Measurements from ENCODE around the gene GRIA1.

Gene GRIA1

GRCh38 chr5:153618307-153618706 lies 127.8 kb downstream of the GRIA1 start:
- ChIA-PET POLR2A (no interaction called here), CTCF (no interaction called here)
- no peak for TF ChIP-seq HDGF (IDR thresholded peaks at IDR 0.05; ENCODE audit: borderline replicate concordance)
- DNase-seq (ENCODE audit: extremely low spot score): no peak

- CTCF ChIA-PET: no interaction called here
- TF ChIP-seq SUZ12 (IDR thresholded peaks at IDR 0.05): no peak
- no peak for TF ChIP-seq SP1 (IDR thresholded peaks at IDR 0.05)
- no peak for TF ChIP-seq NFRKB (IDR thresholded peaks at IDR 0.05)
- no peak for TF ChIP-seq FOXK2 (IDR thresholded peaks at IDR 0.05)
- TF ChIP-seq BHLHE40 (IDR thresholded peaks at IDR 0.05; ENCODE audit: borderline replicate concordance): no peak
- TF ChIP-seq FOXA1 (IDR thresholded peaks at IDR 0.05): no peak
- TF ChIP-seq FOXM1 (IDR thresholded peaks at IDR 0.05; ENCODE audit: borderline replicate concordance): no peak
- no peak for TF ChIP-seq ELF4 (IDR thresholded peaks at IDR 0.05)
- TF ChIP-seq ZNF384 (IDR thresholded peaks at IDR 0.05): no peak
- no peak for TF ChIP-seq HDGF (IDR thresholded peaks at IDR 0.05; ENCODE audit: borderline replicate concordance)
- no peak for TF ChIP-seq L3MBTL2 (conservative IDR thresholded peaks at IDR 0.05)
- TF ChIP-seq CTBP1 (IDR thresholded peaks at IDR 0.05; ENCODE audit: borderline replicate concordance): no peak
- TF ChIP-seq PKNOX1 (IDR thresholded peaks at IDR 0.05): no peak
- POLR2A ChIA-PET: no interaction called here
- DNase-seq (ENCODE audit: extremely low spot score): no peak
These were observed 128.4 kb downstream of the GRIA1 start for GRCh38 chr5:153618867-153619266.

- no peak for DNase-seq (ENCODE audit: extremely low spot score)
- CTCF ChIA-PET: no interaction called here
These were observed 129.3 kb downstream of the GRIA1 start for GRCh38 chr5:153619771-153620170.

GRCh38 chr5:153623124-153623523 lies 132.7 kb downstream of the GRIA1 start:
- CTCF ChIA-PET: no interaction called here
- POLR2A ChIA-PET: no interaction called here
- no peak for TF ChIP-seq FOXM1 (IDR thresholded peaks at IDR 0.05; ENCODE audit: borderline replicate concordance)
- DNase-seq (ENCODE audit: extremely low spot score): no peak

More at GRCh38 chr5:153619771-153620170, 129.3 kb downstream of the GRIA1 start:
- POLR2A ChIA-PET: no interaction called here
- TF ChIP-seq CTBP1 (IDR thresholded peaks at IDR 0.05; ENCODE audit: borderline replicate concordance) (no peak), ZNF384 (IDR thresholded peaks at IDR 0.05) (no peak), SUZ12 (IDR thresholded peaks at IDR 0.05) (no peak), SP1 (IDR thresholded peaks at IDR 0.05) (no peak), FOXK2 (IDR thresholded peaks at IDR 0.05) (no peak), FOXM1 (IDR thresholded peaks at IDR 0.05; ENCODE audit: borderline replicate concordance) (no peak), HDGF (IDR thresholded peaks at IDR 0.05; ENCODE audit: borderline replicate concordance) (no peak)

GRCh38 chr5:153623751-153624450 lies 133.4 kb downstream of the GRIA1 start:
- ChIA-PET POLR2A (no interaction called here), CTCF (no interaction called here)
- TF ChIP-seq NFRKB (IDR thresholded peaks at IDR 0.05) (no peak), BHLHE40 (IDR thresholded peaks at IDR 0.05; ENCODE audit: borderline replicate concordance) (no peak), FOXM1 (IDR thresholded peaks at IDR 0.05; ENCODE audit: borderline replicate concordance) (no peak), ARNT (IDR thresholded peaks at IDR 0.05) (no peak), CTBP1 (IDR thresholded peaks at IDR 0.05; ENCODE audit: borderline replicate concordance) (no peak), FOXA1 (IDR thresholded peaks at IDR 0.05) (no peak), SUZ12 (IDR thresholded peaks at IDR 0.05) (no peak), L3MBTL2 (conservative IDR thresholded peaks at IDR 0.05) (no peak), FOXK2 (IDR thresholded peaks at IDR 0.05) (no peak), HDGF (IDR thresholded peaks at IDR 0.05; ENCODE audit: borderline replicate concordance) (no peak)
- DNase-seq (ENCODE audit: extremely low spot score): no peak

GRCh38 chr5:153624451-153624765 lies 133.9 kb downstream of the GRIA1 start:
- TF ChIP-seq FOXK2 (IDR thresholded peaks at IDR 0.05) (no peak), FOXA1 (IDR thresholded peaks at IDR 0.05) (no peak), TARDBP (IDR thresholded peaks at IDR 0.05) (no peak), NFRKB (IDR thresholded peaks at IDR 0.05) (no peak), ELF4 (IDR thresholded peaks at IDR 0.05) (no peak), BHLHE40 (IDR thresholded peaks at IDR 0.05; ENCODE audit: borderline replicate concordance) (no peak), FOXM1 (IDR thresholded peaks at IDR 0.05; ENCODE audit: borderline replicate concordance) (no peak), L3MBTL2 (conservative IDR thresholded peaks at IDR 0.05) (no peak), CTBP1 (IDR thresholded peaks at IDR 0.05; ENCODE audit: borderline replicate concordance) (no peak), LEF1 (IDR thresholded peaks at IDR 0.05; ENCODE audit: borderline replicate concordance) (no peak), ARNT (IDR thresholded peaks at IDR 0.05) (no peak), HDGF (IDR thresholded peaks at IDR 0.05; ENCODE audit: borderline replicate concordance) (no peak), PKNOX1 (IDR thresholded peaks at IDR 0.05) (no peak), ZNF384 (IDR thresholded peaks at IDR 0.05) (no peak), SP1 (IDR thresholded peaks at IDR 0.05) (no peak), SUZ12 (IDR thresholded peaks at IDR 0.05) (no peak)
- POLR2A ChIA-PET: interaction anchor here (0.7 kb wide), 1 partner anchor 16 kb away, joined by 3 read pairs; no protein-coding TSS in a partner anchor
- DNase-seq (ENCODE audit: extremely low spot score): no peak
- CTCF ChIA-PET: no interaction called here

GRCh38 chr5:153625826-153626354 lies 135.4 kb downstream of the GRIA1 start:
- DNase-seq (ENCODE audit: extremely low spot score): no peak
- CTCF ChIA-PET: no interaction called here
- POLR2A ChIA-PET: no interaction called here
- no peak for TF ChIP-seq CTBP1 (IDR thresholded peaks at IDR 0.05; ENCODE audit: borderline replicate concordance)
- TF ChIP-seq HDGF (IDR thresholded peaks at IDR 0.05; ENCODE audit: borderline replicate concordance): no peak
- no peak for TF ChIP-seq L3MBTL2 (conservative IDR thresholded peaks at IDR 0.05)
- no peak for TF ChIP-seq BHLHE40 (IDR thresholded peaks at IDR 0.05; ENCODE audit: borderline replicate concordance)
- no peak for TF ChIP-seq TARDBP (IDR thresholded peaks at IDR 0.05)
- TF ChIP-seq FOXM1 (IDR thresholded peaks at IDR 0.05; ENCODE audit: borderline replicate concordance): no peak
- no peak for TF ChIP-seq NFRKB (IDR thresholded peaks at IDR 0.05)
- TF ChIP-seq LEF1 (IDR thresholded peaks at IDR 0.05; ENCODE audit: borderline replicate concordance): no peak
- TF ChIP-seq SP1 (IDR thresholded peaks at IDR 0.05): no peak
- no peak for TF ChIP-seq ARNT (IDR thresholded peaks at IDR 0.05)
- no peak for TF ChIP-seq FOXK2 (IDR thresholded peaks at IDR 0.05)
- no peak for TF ChIP-seq ZNF384 (IDR thresholded peaks at IDR 0.05)
- no peak for TF ChIP-seq ELF4 (IDR thresholded peaks at IDR 0.05)
- TF ChIP-seq PKNOX1 (IDR thresholded peaks at IDR 0.05): no peak
- no peak for TF ChIP-seq FOXA1 (IDR thresholded peaks at IDR 0.05)
- TF ChIP-seq SUZ12 (IDR thresholded peaks at IDR 0.05): no peak

Measured in HEK293T (cell line).